Liver (tissue), 9 donors: ENCODE results near the gene SLC6A16. TPM values are rescaled to one million over a fixed set of nuclear protein-coding genes. Genes with fewer than 3 reads are reported as not detected.

Experiments
- DNase-seq: peaks from one replicate; pipeline ENCODE4 v3.0.0-alpha.2; 2017; ENCODE audit warnings: low spot score
- H3K27ac ChIP-seq, 2 donors: one replicate each; pipeline ENCODE4 v1.7.0; 2013; ENCODE audit warnings: inconsistent platforms in 2 of 2, low read length in 2 of 2, control low read depth in 1 of 2, low read depth in 1 of 2, mild to moderate bottlenecking in 1 of 2
- H3K27me3 ChIP-seq, 4 donors: one replicate each; pipeline versions ENCODE4 v1.6.1 to v1.7.0; 2013; ENCODE audit warnings: low read length in 3 of 4, inconsistent platforms in 1 of 4, mild to moderate bottlenecking in 1 of 4, moderate library complexity in 1 of 4; ENCODE audit not compliant: control insufficient read depth in 4 of 4, insufficient read depth in 4 of 4
- H3K36me3 ChIP-seq, 4 donors: one replicate each; pipeline versions ENCODE4 v1.6.1 to v1.7.0; 2013; ENCODE audit warnings: low read length in 3 of 4, mild to moderate bottlenecking in 3 of 4, low read depth in 1 of 4, moderate library complexity in 1 of 4; ENCODE audit not compliant: control insufficient read depth in 4 of 4, insufficient read depth in 3 of 4
- H3K4me1 ChIP-seq, 4 donors: one replicate each; pipeline versions ENCODE4 v1.6.1 to v1.7.0; 2013; ENCODE audit warnings: low read length in 3 of 4, mild to moderate bottlenecking in 3 of 4, moderate library complexity in 1 of 4; ENCODE audit not compliant: control insufficient read depth in 4 of 4, insufficient read depth in 4 of 4
- H3K4me3 ChIP-seq, 3 donors: one replicate each; pipeline versions ENCODE4 v1.6.1 to v1.7.0; 2013; ENCODE audit warnings: low read length in 3 of 3, control low read depth in 1 of 3, low read depth in 1 of 3, mild to moderate bottlenecking in 1 of 3
- H3K9ac ChIP-seq, 2 donors: one replicate each; pipeline ENCODE4 v1.7.0; 2013; ENCODE audit warnings: low read length in 2 of 2, mild to moderate bottlenecking in 2 of 2, moderate library complexity in 2 of 2, control low read depth in 1 of 2, low read depth in 1 of 2
- H3K9me3 ChIP-seq, 4 donors: one replicate each; pipeline versions ENCODE4 v1.6.1 to v1.7.0; 2013; ENCODE audit warnings: low read length in 3 of 4; ENCODE audit not compliant: control insufficient read depth in 4 of 4
- EGR1 ChIP-seq, 2 donors: IDR thresholded peaks; 2 replicates each; pipeline ENCODE4 v1.6.1; 2016 to 2018; ENCODE audit warnings: antibody characterized with exemption in 2 of 2, low read depth in 2 of 2
- FOXA1 ChIP-seq: IDR thresholded peaks from 2 replicates; pipeline ENCODE4 v1.6.1; 2016; ENCODE audit warnings: antibody characterized with exemption
- FOXA2 ChIP-seq: IDR thresholded peaks from 2 replicates; pipeline ENCODE4 v1.6.1; 2016; ENCODE audit warnings: antibody characterized with exemption
- GABPA ChIP-seq, 2 donors: IDR thresholded peaks in 1 of 2; conservative IDR thresholded peaks in 1 of 2; 2 replicates each; pipeline ENCODE4 v1.6.1; 2016; ENCODE audit warnings: antibody characterized with exemption in 2 of 2, mild to moderate bottlenecking in 1 of 2, moderate library complexity in 1 of 2
- HNF4G ChIP-seq: IDR thresholded peaks from 2 replicates; pipeline ENCODE4 v1.6.1; 2016; ENCODE audit warnings: antibody characterized with exemption
- JUND ChIP-seq, 2 donors: IDR thresholded peaks; 2 replicates each; pipeline ENCODE4 v1.6.1; 2016; ENCODE audit warnings: antibody characterized with exemption in 2 of 2
- MAX ChIP-seq: IDR thresholded peaks from 2 replicates; pipeline ENCODE4 v1.6.1; 2016; ENCODE audit warnings: antibody characterized with exemption
- NR2F2 ChIP-seq: IDR thresholded peaks from 2 replicates; pipeline ENCODE4 v1.6.1; 2016; ENCODE audit warnings: antibody characterized with exemption
- RAD21 ChIP-seq, 2 donors: IDR thresholded peaks; 2 replicates each; pipeline ENCODE4 v1.6.1; 2016; ENCODE audit warnings: antibody characterized with exemption in 2 of 2, mild to moderate bottlenecking in 2 of 2
- REST ChIP-seq: IDR thresholded peaks from 2 replicates; pipeline ENCODE4 v1.6.1; 2016; ENCODE audit warnings: antibody characterized with exemption, mild to moderate bottlenecking
- RXRA ChIP-seq, 2 donors: IDR thresholded peaks; 2 replicates each; pipeline ENCODE4 v1.6.1; 2017 to 2018; ENCODE audit warnings: antibody characterized with exemption in 2 of 2, mild to moderate bottlenecking in 1 of 2
- TAF1 ChIP-seq: conservative IDR thresholded peaks from 2 replicates; pipeline ENCODE4 v1.6.1; 2016; ENCODE audit warnings: antibody characterized with exemption, mild to moderate bottlenecking
- YY1 ChIP-seq: IDR thresholded peaks from 2 replicates; pipeline ENCODE4 v1.6.1; 2016; ENCODE audit warnings: antibody characterized with exemption, mild to moderate bottlenecking
- WGBS: extraction: QIAGEN DNeasy Blood & Tissue Kit; methylation state at CpG from one replicate; pipeline ENCODE4 v1.1.7; 2013; 5-methylcytosine and 5-hydroxymethylcytosine counted together
- polyA plus RNA-seq, 2 donors: library from polyadenylated mRNA; stranded (reverse) in 1 of 2; unstranded in 1 of 2; fragments of 200-250 nt in 1 of 2; fragments of >200 nt in 1 of 2; fragmentation: Nextera tagmentation in 1 of 2; extraction: Ambion mirVana in 1 of 2; gene quantifications; one replicate each; pipeline versions ENCODE4 v1.2.1 to v1.2.3, GENCODE V29; 2013 to 2015
- total RNA-seq, 2 donors: library from RNA; depleted of rRNA; stranded (reverse); fragments of >200 nt; gene quantifications; one replicate each; pipeline ENCODE4 v1.2.3, GENCODE V29; 2014
- TF ChIP-seq, protein P1 (sequence below): IDR thresholded peaks from 2 replicates; pipeline ENCODE4 v1.6.1; 2016; ENCODE audit warnings: antibody characterized with exemption
- TF ChIP-seq, protein P2 (sequence below): IDR thresholded peaks from 2 replicates; pipeline ENCODE4 v1.6.1; 2016; ENCODE audit warnings: antibody characterized with exemption
- donor health status: healthy.
- donor health status: healthy.
- donor health status: healthy.
- donor health status: healthy.
- donor health status: healthy.

Gene SLC6A16
- total and polyA plus RNA-seq, 4 donors = 0.19 to 2.7 (median 1.5) TPM

- TF ChIP-seq NR2F2 (no peak), FOXA1 (no peak), MAX (no peak), GABPA (IDR thresholded peaks at IDR 0.05 in 1 of 2, conservative IDR thresholded peaks at IDR 0.05 in 1 of 2) (no peak), FOXA2 (no peak)
- TF ChIP-seq, protein P1, sequence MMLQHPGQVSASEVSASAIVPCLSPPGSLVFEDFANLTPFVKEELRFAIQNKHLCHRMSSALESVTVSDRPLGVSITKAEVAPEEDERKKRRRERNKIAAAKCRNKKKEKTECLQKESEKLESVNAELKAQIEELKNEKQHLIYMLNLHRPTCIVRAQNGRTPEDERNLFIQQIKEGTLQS = no peak
- H3K27me3 ChIP-seq = no peaks in the 10 kb centered on the region
- H3K36me3 ChIP-seq = no peaks in the 10 kb centered on the region
- WGBS = 88% methylated on average over 3 of the region's 3 CpGs
- no peak for DNase-seq
- H3K9me3 ChIP-seq = no peaks in the 10 kb centered on the region
- no peak overlapping the region for H3K4me3 ChIP-seq
- H3K4me1 ChIP-seq = peaks cover 0 to 7% (median 5%) of the 10 kb centered on the region in 4 donors
- no peak overlapping the region for H3K27ac ChIP-seq
- no peak overlapping the region for H3K9ac ChIP-seq
These were observed 27.6 kb downstream of the SLC6A16 start for GRCh38 chr19:49297403-49297802.

GRCh38 chr19:49295208-49295880 is 29.6 kb downstream of the SLC6A16 start:
- DNase-seq = no peak
- no peak overlapping the region for H3K27ac ChIP-seq
- WGBS = 36% methylated on average over 8 of the region's 8 CpGs
- H3K4me3 ChIP-seq = no peak overlapping the region
- peaks cover 0 to 7% (median 5%) of the 10 kb centered on the region in 4 donors for H3K4me1 ChIP-seq
- TF ChIP-seq JUND (IDR thresholded peaks at IDR 0.05) = no peak
- TF ChIP-seq TAF1 = no peak
- no peak for TF ChIP-seq REST
- TF ChIP-seq, protein P2, sequence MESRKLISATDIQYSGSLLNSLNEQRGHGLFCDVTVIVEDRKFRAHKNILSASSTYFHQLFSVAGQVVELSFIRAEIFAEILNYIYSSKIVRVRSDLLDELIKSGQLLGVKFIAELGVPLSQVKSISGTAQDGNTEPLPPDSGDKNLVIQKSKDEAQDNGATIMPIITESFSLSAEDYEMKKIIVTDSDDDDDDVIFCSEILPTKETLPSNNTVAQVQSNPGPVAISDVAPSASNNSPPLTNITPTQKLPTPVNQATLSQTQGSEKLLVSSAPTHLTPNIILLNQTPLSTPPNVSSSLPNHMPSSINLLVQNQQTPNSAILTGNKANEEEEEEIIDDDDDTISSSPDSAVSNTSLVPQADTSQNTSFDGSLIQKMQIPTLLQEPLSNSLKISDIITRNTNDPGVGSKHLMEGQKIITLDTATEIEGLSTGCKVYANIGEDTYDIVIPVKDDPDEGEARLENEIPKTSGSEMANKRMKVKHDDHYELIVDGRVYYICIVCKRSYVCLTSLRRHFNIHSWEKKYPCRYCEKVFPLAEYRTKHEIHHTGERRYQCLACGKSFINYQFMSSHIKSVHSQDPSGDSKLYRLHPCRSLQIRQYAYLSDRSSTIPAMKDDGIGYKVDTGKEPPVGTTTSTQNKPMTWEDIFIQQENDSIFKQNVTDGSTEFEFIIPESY = no peak
- no peak for TF ChIP-seq HNF4G
- no peak for TF ChIP-seq FOXA2
- no peak for TF ChIP-seq FOXA1
- TF ChIP-seq YY1 = no peak
- no peak for TF ChIP-seq EGR1 (IDR thresholded peaks at IDR 0.05; ENCODE audit: low read depth in 2 of 2)
- TF ChIP-seq RAD21 (IDR thresholded peaks at IDR 0.05) = no peak
- TF ChIP-seq RXRA (IDR thresholded peaks at IDR 0.05) = no peak
- no peaks in the 10 kb centered on the region for H3K9me3 ChIP-seq
- no peaks in the 10 kb centered on the region for H3K36me3 ChIP-seq
- H3K27me3 ChIP-seq = no peaks in the 10 kb centered on the region
- no peak overlapping the region for H3K9ac ChIP-seq
